ENCODE data around the gene TNFSF11.
"Not testable (repeated sequence)": the region's sequence is repeated elsewhere in the genome, so short reads cannot be mapped to it uniquely, and the experiment has no call there.

Gene TNFSF11

GRCh38 chr13:42574011-42574410 is at the start of gene TNFSF11:
Gene TNFSF11, plus strand, starts transcription at chr13:42574152. Its CDS starts 152 bp downstream, at chr13:42574304.
- no peak for DNase-seq (ENCODE audit: low read depth in 2 of 2)

GRCh38 chr13:42524487-42525034 is 49.4 kb upstream of the TNFSF11 start:
- no peak for DNase-seq (ENCODE audit: low read depth in 2 of 2)

- no peak for DNase-seq (ENCODE audit: low read depth in 2 of 2)
Measured at GRCh38 chr13:42525035-42525504, 48.9 kb upstream of the TNFSF11 start.

GRCh38 chr13:42526276-42526675 is 47.7 kb upstream of the TNFSF11 start:
- DNase-seq (ENCODE audit: low read depth in 2 of 2), result no peak

- no peak for DNase-seq (ENCODE audit: low read depth in 2 of 2)
Measured at GRCh38 chr13:42526804-42527203, 47.1 kb upstream of the TNFSF11 start.

- DNase-seq (ENCODE audit: low read depth in 2 of 2), result no peak
Measured at GRCh38 chr13:42532561-42533335, 41.2 kb upstream of the TNFSF11 start.

- no peak for DNase-seq (ENCODE audit: low read depth in 2 of 2)
Measured at GRCh38 chr13:42533336-42533591, 40.7 kb upstream of the TNFSF11 start.

GRCh38 chr13:42534785-42535184 is 39.2 kb upstream of the TNFSF11 start:
- DNase-seq (ENCODE audit: low read depth in 2 of 2), result no peak

GRCh38 chr13:42538996-42539395 is 35.0 kb upstream of the TNFSF11 start:
- no peak for DNase-seq (ENCODE audit: low read depth in 2 of 2)

- DNase-seq (ENCODE audit: low read depth in 2 of 2), result no peak
Measured at GRCh38 chr13:42539670-42540069, 34.3 kb upstream of the TNFSF11 start.

GRCh38 chr13:42543215-42543797 is 30.6 kb upstream of the TNFSF11 start:
- no peak for DNase-seq (ENCODE audit: low read depth in 2 of 2)

GRCh38 chr13:42544246-42544926 is 29.6 kb upstream of the TNFSF11 start:
- no peak for DNase-seq (ENCODE audit: low read depth in 2 of 2)

- DNase-seq (ENCODE audit: low read depth in 2 of 2), result no peak
Measured at GRCh38 chr13:42545842-42546241, 28.1 kb upstream of the TNFSF11 start.

- DNase-seq (ENCODE audit: low read depth in 2 of 2), result no peak
Measured at GRCh38 chr13:42547612-42548011, 26.3 kb upstream of the TNFSF11 start.

- DNase-seq (ENCODE audit: low read depth in 2 of 2), result no peak
Measured at GRCh38 chr13:42548731-42549551, 25.0 kb upstream of the TNFSF11 start.

GRCh38 chr13:42549552-42549936 is 24.4 kb upstream of the TNFSF11 start:
- DNase-seq (ENCODE audit: low read depth in 2 of 2), result no peak

GRCh38 chr13:42551611-42552010 is 22.3 kb upstream of the TNFSF11 start:
- no peak for DNase-seq (ENCODE audit: low read depth in 2 of 2)

GRCh38 chr13:42553098-42554046 is 20.6 kb upstream of the TNFSF11 start:
- DNase-seq (ENCODE audit: low read depth in 2 of 2), result no peak

- DNase-seq (ENCODE audit: low read depth in 2 of 2), result no peak
Measured at GRCh38 chr13:42559057-42559456, 14.9 kb upstream of the TNFSF11 start.

GRCh38 chr13:42559573-42560218 is 14.3 kb upstream of the TNFSF11 start:
- not testable (repeated sequence) for DNase-seq (ENCODE audit: low read depth in 2 of 2)
